SK-N-SH (cell line): ENCODE results near the gene SSR1.

Experiments
- ELF1 ChIP-seq: IDR thresholded peaks from 2 replicates; pipeline ENCODE4 v1.4.0; 2012
- GABPA ChIP-seq: IDR thresholded peaks from 2 replicates; pipeline ENCODE4 v1.4.0; 2012; ENCODE audit warnings: low read depth, mild to moderate bottlenecking
- GATA2 ChIP-seq: sonication (generic); formaldehyde crosslinking; IDR thresholded peaks from 2 replicates; pipeline ENCODE4 v1.5.0; 2020; ENCODE audit warnings: mild to moderate bottlenecking, missing genetic modification reagents
- MEF2A ChIP-seq: IDR thresholded peaks from 2 replicates; pipeline ENCODE4 v1.4.0; 2012; ENCODE audit warnings: low read depth, borderline replicate concordance
- NFIC ChIP-seq: IDR thresholded peaks from 2 replicates; pipeline ENCODE4 v1.4.0; 2012; ENCODE audit warnings: borderline replicate concordance
- POLR2AphosphoS5 ChIP-seq: IDR thresholded peaks from 2 replicates; pipeline ENCODE4 v1.6.1; 2012; ENCODE audit warnings: low read depth, low read length
- RFX5 ChIP-seq: IDR thresholded peaks from 2 replicates; pipeline ENCODE4 v1.6.1; 2012; ENCODE audit warnings: mild to moderate bottlenecking, improper control_type of control experiment, low read length
- TEAD4 ChIP-seq: IDR thresholded peaks from 2 replicates; pipeline ENCODE4 v1.4.0; 2012; ENCODE audit warnings: mild to moderate bottlenecking, borderline replicate concordance; ENCODE audit not compliant: insufficient read depth
- TF ChIP-seq, protein P1 (sequence below): fragments of 200-600 bp; sonication (generic); IDR thresholded peaks from 2 replicates; pipeline ENCODE4 v1.6.1; 2017; ENCODE audit warnings: antibody characterized with exemption, mild to moderate bottlenecking, moderate library complexity
- TF ChIP-seq, protein P2 (sequence below): fragments of 150-350 bp; IDR thresholded peaks from 2 replicates; pipeline ENCODE4 v1.6.1; 2017; ENCODE audit warnings: antibody characterized with exemption, low read length, low read depth, borderline replicate concordance
- TF ChIP-seq, protein P3 (sequence below): IDR thresholded peaks from 2 replicates; pipeline ENCODE4 v1.6.1; 2012; ENCODE audit warnings: mild to moderate bottlenecking, low read depth, low read length, moderate library complexity

DNA sequence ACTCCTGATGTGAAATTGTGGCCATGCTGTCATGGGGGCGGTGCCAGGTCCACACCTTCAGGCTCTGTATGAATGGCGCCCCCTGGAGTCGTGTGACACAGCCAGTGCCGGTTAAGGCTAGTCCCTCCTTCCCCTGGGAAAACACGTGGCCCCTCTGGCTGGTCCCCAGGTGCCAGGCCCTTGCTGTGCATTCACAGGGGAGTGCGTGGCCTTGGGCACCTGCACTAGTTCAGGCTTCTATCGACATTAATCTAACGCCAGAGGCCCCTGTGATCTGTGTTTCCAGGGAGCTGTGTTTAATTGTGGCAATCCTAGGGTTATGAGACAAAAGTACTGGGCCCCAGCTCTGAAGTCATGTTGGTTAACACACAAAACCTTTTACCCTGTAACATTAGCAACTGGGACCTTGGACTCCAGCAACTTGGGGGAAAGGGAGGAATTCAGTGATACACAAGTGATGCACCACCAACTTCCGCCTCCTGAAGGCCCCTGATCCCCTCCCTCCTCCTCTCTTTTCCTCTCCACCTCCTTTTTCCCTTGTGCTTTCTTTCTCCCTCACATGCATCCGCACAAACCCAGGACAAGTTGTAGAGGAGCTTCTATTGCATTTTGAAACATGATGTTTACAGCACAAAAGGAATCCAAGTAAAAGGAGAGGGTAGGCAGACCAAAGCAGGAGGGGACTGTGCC is 74.0 kb downstream of the SSR1 start:
- TF ChIP-seq POLR2AphosphoS5 (no peak), TEAD4 (no peak), NFIC (no peak), RFX5 (no peak), ELF1 (no peak), MEF2A (no peak), GABPA (no peak), GATA2 (CRISPR knock-in tag) (no peak)
- TF ChIP-seq, protein P1, sequence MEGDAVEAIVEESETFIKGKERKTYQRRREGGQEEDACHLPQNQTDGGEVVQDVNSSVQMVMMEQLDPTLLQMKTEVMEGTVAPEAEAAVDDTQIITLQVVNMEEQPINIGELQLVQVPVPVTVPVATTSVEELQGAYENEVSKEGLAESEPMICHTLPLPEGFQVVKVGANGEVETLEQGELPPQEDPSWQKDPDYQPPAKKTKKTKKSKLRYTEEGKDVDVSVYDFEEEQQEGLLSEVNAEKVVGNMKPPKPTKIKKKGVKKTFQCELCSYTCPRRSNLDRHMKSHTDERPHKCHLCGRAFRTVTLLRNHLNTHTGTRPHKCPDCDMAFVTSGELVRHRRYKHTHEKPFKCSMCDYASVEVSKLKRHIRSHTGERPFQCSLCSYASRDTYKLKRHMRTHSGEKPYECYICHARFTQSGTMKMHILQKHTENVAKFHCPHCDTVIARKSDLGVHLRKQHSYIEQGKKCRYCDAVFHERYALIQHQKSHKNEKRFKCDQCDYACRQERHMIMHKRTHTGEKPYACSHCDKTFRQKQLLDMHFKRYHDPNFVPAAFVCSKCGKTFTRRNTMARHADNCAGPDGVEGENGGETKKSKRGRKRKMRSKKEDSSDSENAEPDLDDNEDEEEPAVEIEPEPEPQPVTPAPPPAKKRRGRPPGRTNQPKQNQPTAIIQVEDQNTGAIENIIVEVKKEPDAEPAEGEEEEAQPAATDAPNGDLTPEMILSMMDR = peak; percentile 73
- TF ChIP-seq, protein P2, sequence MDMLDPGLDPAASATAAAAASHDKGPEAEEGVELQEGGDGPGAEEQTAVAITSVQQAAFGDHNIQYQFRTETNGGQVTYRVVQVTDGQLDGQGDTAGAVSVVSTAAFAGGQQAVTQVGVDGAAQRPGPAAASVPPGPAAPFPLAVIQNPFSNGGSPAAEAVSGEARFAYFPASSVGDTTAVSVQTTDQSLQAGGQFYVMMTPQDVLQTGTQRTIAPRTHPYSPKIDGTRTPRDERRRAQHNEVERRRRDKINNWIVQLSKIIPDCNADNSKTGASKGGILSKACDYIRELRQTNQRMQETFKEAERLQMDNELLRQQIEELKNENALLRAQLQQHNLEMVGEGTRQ = no peak
- TF ChIP-seq, protein P3, sequence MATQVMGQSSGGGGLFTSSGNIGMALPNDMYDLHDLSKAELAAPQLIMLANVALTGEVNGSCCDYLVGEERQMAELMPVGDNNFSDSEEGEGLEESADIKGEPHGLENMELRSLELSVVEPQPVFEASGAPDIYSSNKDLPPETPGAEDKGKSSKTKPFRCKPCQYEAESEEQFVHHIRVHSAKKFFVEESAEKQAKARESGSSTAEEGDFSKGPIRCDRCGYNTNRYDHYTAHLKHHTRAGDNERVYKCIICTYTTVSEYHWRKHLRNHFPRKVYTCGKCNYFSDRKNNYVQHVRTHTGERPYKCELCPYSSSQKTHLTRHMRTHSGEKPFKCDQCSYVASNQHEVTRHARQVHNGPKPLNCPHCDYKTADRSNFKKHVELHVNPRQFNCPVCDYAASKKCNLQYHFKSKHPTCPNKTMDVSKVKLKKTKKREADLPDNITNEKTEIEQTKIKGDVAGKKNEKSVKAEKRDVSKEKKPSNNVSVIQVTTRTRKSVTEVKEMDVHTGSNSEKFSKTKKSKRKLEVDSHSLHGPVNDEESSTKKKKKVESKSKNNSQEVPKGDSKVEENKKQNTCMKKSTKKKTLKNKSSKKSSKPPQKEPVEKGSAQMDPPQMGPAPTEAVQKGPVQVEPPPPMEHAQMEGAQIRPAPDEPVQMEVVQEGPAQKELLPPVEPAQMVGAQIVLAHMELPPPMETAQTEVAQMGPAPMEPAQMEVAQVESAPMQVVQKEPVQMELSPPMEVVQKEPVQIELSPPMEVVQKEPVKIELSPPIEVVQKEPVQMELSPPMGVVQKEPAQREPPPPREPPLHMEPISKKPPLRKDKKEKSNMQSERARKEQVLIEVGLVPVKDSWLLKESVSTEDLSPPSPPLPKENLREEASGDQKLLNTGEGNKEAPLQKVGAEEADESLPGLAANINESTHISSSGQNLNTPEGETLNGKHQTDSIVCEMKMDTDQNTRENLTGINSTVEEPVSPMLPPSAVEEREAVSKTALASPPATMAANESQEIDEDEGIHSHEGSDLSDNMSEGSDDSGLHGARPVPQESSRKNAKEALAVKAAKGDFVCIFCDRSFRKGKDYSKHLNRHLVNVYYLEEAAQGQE = no peak
